GM19023 (cell line): Measurements from ENCODE around the gene COL9A2.
A peak's percentile ranks its signal among the peaks of the same experiment; 100 is the strongest.
"Not testable (repeated sequence)": the region's sequence is repeated elsewhere in the genome, so short reads cannot be mapped to it uniquely, and the experiment has no call there.

Source experiments
- ATAC-seq: cut with Tn5 transposase; IDR thresholded peaks from one replicate; pipeline ENCODE4 v1.9.1; 2021; ENCODE audit warnings: mild to moderate bottlenecking, moderate library complexity; ENCODE audit not compliant: unreplicated experiment

The COL9A2 gene

GRCh38 chr1:40316595-40317393 lies at the start of gene COL9A2:
COL9A2 (minus strand) TSS chr1:40317286; CDS start chr1:40317197, 89 bp downstream.
- no peak for ATAC-seq

GRCh38 chr1:40363721-40364120 lies 46.6 kb upstream of the COL9A2 start:
- peak; percentile 88 for ATAC-seq

- ATAC-seq = no peak
These were observed 45.6 kb upstream of the COL9A2 start for GRCh38 chr1:40362699-40363098.

- ATAC-seq = no peak
These were observed 45.1 kb upstream of the COL9A2 start for GRCh38 chr1:40362199-40362598.

- ATAC-seq = no peak
These were observed 44.6 kb upstream of the COL9A2 start for GRCh38 chr1:40361637-40362036.

GRCh38 chr1:40361201-40361600 lies 44.1 kb upstream of the COL9A2 start:
- no peak for ATAC-seq

- ATAC-seq = no peak
These were observed 43.5 kb upstream of the COL9A2 start for GRCh38 chr1:40360631-40361030.

GRCh38 chr1:40357625-40358024 lies 40.5 kb upstream of the COL9A2 start:
- no peak for ATAC-seq

GRCh38 chr1:40353082-40353481 lies 36.0 kb upstream of the COL9A2 start:
- ATAC-seq = no peak

GRCh38 chr1:40352126-40352525 lies 35.0 kb upstream of the COL9A2 start:
- ATAC-seq = no peak

- no peak for ATAC-seq
These were observed 34.0 kb upstream of the COL9A2 start for GRCh38 chr1:40351124-40351523.

GRCh38 chr1:40350391-40350790 lies 33.3 kb upstream of the COL9A2 start:
- ATAC-seq = no peak

GRCh38 chr1:40344597-40344996 lies 27.5 kb upstream of the COL9A2 start:
- no peak for ATAC-seq

- ATAC-seq = not testable (repeated sequence)
These were observed 25.3 kb upstream of the COL9A2 start for GRCh38 chr1:40342381-40342717.

GRCh38 chr1:40341491-40342380 lies 24.6 kb upstream of the COL9A2 start:
- no peak for ATAC-seq

- ATAC-seq = no peak
These were observed 22.6 kb upstream of the COL9A2 start for GRCh38 chr1:40339420-40340323.

- no peak for ATAC-seq
These were observed 21.8 kb upstream of the COL9A2 start for GRCh38 chr1:40338745-40339419.

- no peak for ATAC-seq
These were observed 20.4 kb upstream of the COL9A2 start for GRCh38 chr1:40337443-40337842.

GRCh38 chr1:40332695-40333094 lies 15.6 kb upstream of the COL9A2 start:
- ATAC-seq = no peak

- ATAC-seq = not testable (repeated sequence)
These were observed 14.3 kb upstream of the COL9A2 start for GRCh38 chr1:40331403-40331802.
